Smooth muscle cell of trachea (primary cell): ENCODE measurements around the gene PMM1. TPM values are rescaled to one million over a fixed set of nuclear protein-coding genes. Genes with fewer than 3 reads are reported as not detected.

ENCODE experiments used
- total RNA-seq: library from RNA; depleted of rRNA; stranded (reverse); fragments of >200 nt; gene quantifications from 2 replicates; pipeline ENCODE4 v1.2.1, GENCODE V29; 2014

Gene PMM1
- 34.4 and 45.1 TPM in 2 replicates for total RNA-seq

GRCh38 chr22:41589391-41590241 is at the start of gene PMM1:
TSS of gene PMM1 (minus strand) at chr22:41589840. CDS start at chr22:41589805, 35 bp downstream.

GRCh38 chr22:41621099-41621910 is 31.7 kb upstream of the PMM1 start, which contains the start of gene XRCC6:
TSS of gene XRCC6 (plus strand) at chr22:41621295. CDS start at chr22:41622005, 710 bp downstream.

GRCh38 chr22:41620589-41621098 is 31.0 kb upstream of the PMM1 start, which contains the start of gene DESI1:
TSS of gene DESI1 (minus strand) at chr22:41621043. CDS start at chr22:41620839, 204 bp downstream.

GRCh38 chr22:41543854-41544670 is 45.6 kb downstream of the PMM1 start, which contains the start of gene POLR3H:
TSS of gene POLR3H (minus strand) at chr22:41544470. CDS start at chr22:41544101, 369 bp downstream.

Other genes with a start within 250 kb of the PMM1 start
- gene TEF, start 207.9 kb downstream of the PMM1 start, total RNA-seq, result 9.5 and 21.8 TPM in 2 replicates
- gene TOB2, start 143.0 kb downstream of the PMM1 start, total RNA-seq, result 23.7 and 49.0 TPM in 2 replicates
- gene PHF5A, start 121.1 kb downstream of the PMM1 start, total RNA-seq, result 54.7 and 68.1 TPM in 2 replicates
- 68.7 and 93.6 TPM in 2 replicates for gene ACO2, start 120.7 kb downstream of the PMM1 start, total RNA-seq
- 25.7 and 28.6 TPM in 2 replicates for gene POLR3H, start 45.4 kb downstream of the PMM1 start, total RNA-seq
- 20.5 and 30.9 TPM in 2 replicates for gene CSDC2, start 28.8 kb downstream of the PMM1 start, total RNA-seq
- 11.3 and 13.4 TPM in 2 replicates for gene DESI1, start 31.2 kb upstream of the PMM1 start, total RNA-seq
- gene XRCC6, start 31.5 kb upstream of the PMM1 start, total RNA-seq, result 298 and 490 TPM in 2 replicates
- gene SNU13, start 99.0 kb upstream of the PMM1 start, total RNA-seq, result 71.9 and 83.4 TPM in 2 replicates
- 0.73 and 0.99 TPM in 2 replicates for gene MEI1, start 109.7 kb upstream of the PMM1 start, total RNA-seq
- 6.8 and 8.9 TPM in 2 replicates for gene CCDC134, start 210.8 kb upstream of the PMM1 start, total RNA-seq
- 60.7 and 83.5 TPM in 2 replicates for gene SREBF2, start 243.3 kb upstream of the PMM1 start, total RNA-seq